DND-41 (cell line): ENCODE measurements around the gene APC.

ENCODE experiments used
- ATAC-seq: fragments of 200-7000 bp; cut with Tn5 transposase; 3 replicates; pipeline ENCODE4 v1.9.1; 2021; ENCODE audit warnings: low read depth; ENCODE audit not compliant: insufficient read depth
- DNase-seq: peaks from one replicate; pipeline ENCODE4 v3.0.0-alpha.2; 2020
- H2AFZ ChIP-seq: 2 replicates; pipeline ENCODE4 v1.6.0; 2012; ENCODE audit warnings: low read depth, low read length
- H3K27ac ChIP-seq: 2 replicates; pipeline ENCODE4 v1.5.1; 2012; ENCODE audit warnings: low read length, inconsistent platforms
- H3K27me3 ChIP-seq: fragments of 200-600 bp; sonication (generic); 2 replicates; pipeline ENCODE4 v1.6.0; 2012; ENCODE audit warnings: low read length, mild to moderate bottlenecking, inconsistent platforms; ENCODE audit not compliant: insufficient read depth, poor library complexity
- H3K36me3 ChIP-seq: 2 replicates; pipeline ENCODE4 v1.5.1; 2012; ENCODE audit warnings: low read length, inconsistent platforms; ENCODE audit not compliant: insufficient read depth
- H3K4me1 ChIP-seq: 2 replicates; pipeline ENCODE4 v1.5.1; 2012; ENCODE audit warnings: mild to moderate bottlenecking, low read length; ENCODE audit not compliant: insufficient read depth
- H3K4me2 ChIP-seq: 2 replicates; pipeline ENCODE4 v1.6.0; 2012; ENCODE audit warnings: mild to moderate bottlenecking, moderate library complexity, low read length, inconsistent platforms; ENCODE audit not compliant: insufficient read depth
- H3K4me3 ChIP-seq, 2 experiments: fragments of 200-600 bp in 1 of 2; shearing (Covaris generic) in 1 of 2; 2 replicates each; pipeline ENCODE4 v1.5.1; 2012 to 2016; ENCODE audit warnings: inconsistent platforms in 2 of 2, low read length in 2 of 2, mild to moderate bottlenecking in 2 of 2, low read depth in 1 of 2, moderate library complexity in 1 of 2
- H3K79me2 ChIP-seq: 2 replicates; pipeline ENCODE4 v1.6.0; 2012; ENCODE audit warnings: low read length, inconsistent platforms; ENCODE audit not compliant: insufficient read depth
- H3K9ac ChIP-seq: 2 replicates; pipeline ENCODE4 v1.6.0; 2012; ENCODE audit warnings: low read depth, mild to moderate bottlenecking, inconsistent platforms, low read length, moderate library complexity
- H3K9me3 ChIP-seq: 2 replicates; pipeline ENCODE4 v1.5.1; 2012; ENCODE audit warnings: low read length, moderate library complexity, mild to moderate bottlenecking, inconsistent platforms; ENCODE audit not compliant: insufficient read depth, severe bottlenecking
- H4K20me1 ChIP-seq: 2 replicates; pipeline ENCODE4 v1.6.0; 2012; ENCODE audit warnings: low read length; ENCODE audit not compliant: insufficient read depth
- CTCF ChIP-seq: IDR thresholded peaks from 2 replicates; pipeline ENCODE4 v1.5.1; 2012; ENCODE audit warnings: borderline replicate concordance, low read length, moderate library complexity, mild to moderate bottlenecking; ENCODE audit not compliant: poor library complexity, severe bottlenecking; ENCODE audit errors: extremely low read depth
- EZH2 ChIP-seq: IDR thresholded peaks from 3 replicates; pipeline ENCODE4 v1.6.1; 2012; ENCODE audit warnings: borderline replicate concordance, low read depth, mild to moderate bottlenecking, moderate library complexity, low read length, inconsistent platforms; ENCODE audit not compliant: severe bottlenecking

APC gene

GRCh38 chr5:112822456-112822855 lies 84.8 kb downstream of the APC start:
- DNase-seq (no peak), ATAC-seq (no peak)
- Histone ChIP-seq H3K4me2 (no peak overlapping the region), H3K9ac (no peak overlapping the region), H3K27me3 (no peaks in the 10 kb centered on the region), H3K27ac (no peak overlapping the region), H3K4me3 (no peak overlapping the region), H4K20me1 (no peaks in the 10 kb centered on the region), H3K79me2 (no peaks in the 10 kb centered on the region), H2AFZ (no peak overlapping the region), H3K36me3 (peaks cover 65% of the 10 kb centered on the region), H3K4me1 (no peaks in the 10 kb centered on the region), H3K9me3 (no peaks in the 10 kb centered on the region)
- TF ChIP-seq CTCF = no peak
- TF ChIP-seq EZH2 = no peak

GRCh38 chr5:112823181-112823580 lies 85.5 kb downstream of the APC start:
- no peak for TF ChIP-seq CTCF
- Histone ChIP-seq H3K4me2 (no peak overlapping the region), H3K9ac (no peak overlapping the region), H3K27me3 (no peaks in the 10 kb centered on the region), H3K36me3 (peaks cover 72% of the 10 kb centered on the region), H3K4me1 (no peaks in the 10 kb centered on the region), H3K79me2 (no peaks in the 10 kb centered on the region), H2AFZ (no peak overlapping the region), H3K4me3 (no peak overlapping the region), H4K20me1 (no peaks in the 10 kb centered on the region), H3K9me3 (no peaks in the 10 kb centered on the region), H3K27ac (no peak overlapping the region)
- ATAC-seq (no peak), DNase-seq (no peak)

- TF ChIP-seq EZH2 (no peak), CTCF (no peak)
These were observed 86.0 kb downstream of the APC start for GRCh38 chr5:112823656-112824055.

GRCh38 chr5:112824197-112824596 lies 86.5 kb downstream of the APC start:
- Histone ChIP-seq H3K36me3 (peaks cover 77% of the 10 kb centered on the region), H3K4me2 (no peak overlapping the region), H4K20me1 (no peaks in the 10 kb centered on the region), H3K4me1 (no peaks in the 10 kb centered on the region), H2AFZ (no peak overlapping the region), H3K79me2 (no peaks in the 10 kb centered on the region), H3K9me3 (no peaks in the 10 kb centered on the region), H3K27ac (no peak overlapping the region), H3K27me3 (no peaks in the 10 kb centered on the region), H3K4me3 (no peak overlapping the region), H3K9ac (no peak overlapping the region)
- TF ChIP-seq CTCF = no peak
- no peak for TF ChIP-seq EZH2
- DNase-seq = no peak
- ATAC-seq = no peak

More at GRCh38 chr5:112823656-112824055, 86.0 kb downstream of the APC start:
- Histone ChIP-seq H3K4me3 (no peak overlapping the region), H3K27ac (no peak overlapping the region), H3K9ac (no peak overlapping the region), H3K36me3 (peaks cover 76% of the 10 kb centered on the region), H3K27me3 (no peaks in the 10 kb centered on the region), H4K20me1 (no peaks in the 10 kb centered on the region), H3K79me2 (no peaks in the 10 kb centered on the region), H3K4me1 (no peaks in the 10 kb centered on the region), H3K9me3 (no peaks in the 10 kb centered on the region), H3K4me2 (no peak overlapping the region), H2AFZ (no peak overlapping the region)
- ATAC-seq (no peak), DNase-seq (no peak)
